IPS DF 4.7 (cell line): Measurements from ENCODE around the gene BPTF.
"Not testable (repeated sequence)": the region's sequence is repeated elsewhere in the genome, so short reads cannot be mapped to it uniquely, and the experiment has no call there.

Experiments used
- DNase-seq: peaks from one replicate; pipeline ENCODE4 v3.0.0-alpha.2; 2013; ENCODE audit warnings: low spot score; ENCODE audit errors: extremely low read depth

BPTF gene

GRCh38 chr17:67963145-67963572 is 137.9 kb downstream of the BPTF start:
- not testable (repeated sequence) for DNase-seq

- no peak for DNase-seq
Measured at GRCh38 chr17:67970783-67971182, 145.5 kb downstream of the BPTF start.

- no peak for DNase-seq
Measured at GRCh38 chr17:67974185-67974584, 148.9 kb downstream of the BPTF start.

- DNase-seq = peak; percentile 98
Measured at GRCh38 chr17:67974598-67975066, 149.3 kb downstream of the BPTF start.

- DNase-seq = not testable (repeated sequence)
Measured at GRCh38 chr17:67976306-67976705, 151.0 kb downstream of the BPTF start.

- DNase-seq = no peak
Measured at GRCh38 chr17:67980456-67980855, 155.2 kb downstream of the BPTF start.

- DNase-seq = not testable (repeated sequence)
Measured at GRCh38 chr17:67980883-67981282, 155.6 kb downstream of the BPTF start.

GRCh38 chr17:67982034-67982640 is 156.8 kb downstream of the BPTF start:
- DNase-seq = no peak

GRCh38 chr17:67982686-67983382 is 157.5 kb downstream of the BPTF start:
- DNase-seq = no peak

GRCh38 chr17:67983383-67983688 is 158.0 kb downstream of the BPTF start:
- no peak for DNase-seq

- DNase-seq = no peak
Measured at GRCh38 chr17:67990909-67991308, 165.6 kb downstream of the BPTF start.

GRCh38 chr17:67992548-67993152 is 167.3 kb downstream of the BPTF start:
- DNase-seq = no peak

- DNase-seq = no peak
Measured at GRCh38 chr17:67993153-67993997, 168.1 kb downstream of the BPTF start.

GRCh38 chr17:67993998-67994361 is 168.7 kb downstream of the BPTF start:
- no peak for DNase-seq

- DNase-seq = no peak
Measured at GRCh38 chr17:67994817-67995569, 169.7 kb downstream of the BPTF start.

GRCh38 chr17:67995570-67996263 is 170.4 kb downstream of the BPTF start:
- no peak for DNase-seq

GRCh38 chr17:67996301-67997171 is 171.2 kb downstream of the BPTF start, which contains the start of gene C17orf58:
Gene C17orf58 (minus strand): TSS chr17:67996469. CDS start chr17:67996198, 271 bp downstream.
- DNase-seq = not testable (repeated sequence)

GRCh38 chr17:67998466-67998865 is 173.2 kb downstream of the BPTF start:
- DNase-seq = no peak

GRCh38 chr17:67999291-67999911 is 174.1 kb downstream of the BPTF start:
- no peak for DNase-seq
